ENCODE results near the gene SULF2.

Gene SULF2

GRCh38 chr20:47648943-47649342 lies 136.3 kb downstream of the SULF2 start:
- DNase-seq (ENCODE audit: low read depth): no peak

GRCh38 chr20:47647994-47648393 lies 137.3 kb downstream of the SULF2 start:
- DNase-seq (ENCODE audit: low read depth): no peak

GRCh38 chr20:47645632-47646031 lies 139.6 kb downstream of the SULF2 start:
- no peak for DNase-seq (ENCODE audit: low read depth)

- no peak for DNase-seq (ENCODE audit: low read depth)
These were observed 142.7 kb downstream of the SULF2 start for GRCh38 chr20:47642624-47643023.

GRCh38 chr20:47642118-47642517 lies 143.2 kb downstream of the SULF2 start:
- no peak for DNase-seq (ENCODE audit: low read depth)

GRCh38 chr20:47638851-47639250 lies 146.4 kb downstream of the SULF2 start:
- DNase-seq (ENCODE audit: low read depth): no peak

- DNase-seq (ENCODE audit: low read depth): no peak
These were observed 150.0 kb downstream of the SULF2 start for GRCh38 chr20:47635256-47635655.

- no peak for DNase-seq (ENCODE audit: low read depth)
These were observed 154.2 kb downstream of the SULF2 start for GRCh38 chr20:47631078-47631477.

GRCh38 chr20:47629907-47630306 lies 155.4 kb downstream of the SULF2 start:
- no peak for DNase-seq (ENCODE audit: low read depth)

- DNase-seq (ENCODE audit: low read depth): no peak
These were observed 157.7 kb downstream of the SULF2 start for GRCh38 chr20:47627540-47627939.

GRCh38 chr20:47623206-47623605 lies 162.1 kb downstream of the SULF2 start:
- no peak for DNase-seq (ENCODE audit: low read depth)

GRCh38 chr20:47622118-47622665 lies 163.1 kb downstream of the SULF2 start:
- DNase-seq (ENCODE audit: low read depth): no peak

- DNase-seq (ENCODE audit: low read depth): no peak
These were observed 164.2 kb downstream of the SULF2 start for GRCh38 chr20:47620808-47621805.

- no peak for DNase-seq (ENCODE audit: low read depth)
These were observed 166.8 kb downstream of the SULF2 start for GRCh38 chr20:47618479-47618878.

GRCh38 chr20:47614703-47615309 lies 170.5 kb downstream of the SULF2 start:
- DNase-seq (ENCODE audit: low read depth): no peak

- DNase-seq (ENCODE audit: low read depth): no peak
These were observed 172.6 kb downstream of the SULF2 start for GRCh38 chr20:47612670-47613069.

GRCh38 chr20:47611785-47612184 lies 173.5 kb downstream of the SULF2 start:
- DNase-seq (ENCODE audit: low read depth): no peak

GRCh38 chr20:47610945-47611250 lies 174.4 kb downstream of the SULF2 start:
- DNase-seq (ENCODE audit: low read depth): no peak

- DNase-seq (ENCODE audit: low read depth): peak; percentile 57
These were observed 174.9 kb downstream of the SULF2 start for GRCh38 chr20:47610247-47610944.

- no peak for DNase-seq (ENCODE audit: low read depth)
These were observed 176.3 kb downstream of the SULF2 start for GRCh38 chr20:47609001-47609400.

Measured in T follicular helper cell (primary cell).